Measurements from ENCODE around the gene PCNX1.

PCNX1 gene

GRCh38 chr14:70993931-70994330, 86.7 kb downstream of the PCNX1 start:
- DNase-seq (ENCODE audit: low spot score), result no peak
- no peak for TF ChIP-seq CTCF (IDR thresholded peaks at IDR 0.05; ENCODE audit: extremely low read depth, missing control alignments)

GRCh38 chr14:70995211-70995610, 88.0 kb downstream of the PCNX1 start:
- no peak for TF ChIP-seq CTCF (IDR thresholded peaks at IDR 0.05; ENCODE audit: extremely low read depth, missing control alignments)
- DNase-seq (ENCODE audit: low spot score), result no peak

GRCh38 chr14:70995671-70996070, 88.4 kb downstream of the PCNX1 start:
- no peak for DNase-seq (ENCODE audit: low spot score)
- no peak for TF ChIP-seq CTCF (IDR thresholded peaks at IDR 0.05; ENCODE audit: extremely low read depth, missing control alignments)

GRCh38 chr14:70999117-70999516, 91.9 kb downstream of the PCNX1 start:
- TF ChIP-seq CTCF (IDR thresholded peaks at IDR 0.05; ENCODE audit: extremely low read depth, missing control alignments), result no peak

GRCh38 chr14:71000091-71000490, 92.8 kb downstream of the PCNX1 start:
- no peak for DNase-seq (ENCODE audit: low spot score)
- no peak for TF ChIP-seq CTCF (IDR thresholded peaks at IDR 0.05; ENCODE audit: extremely low read depth, missing control alignments)

More at GRCh38 chr14:70999117-70999516, 91.9 kb downstream of the PCNX1 start:
- peak; percentile 12 for DNase-seq (ENCODE audit: low spot score)

GRCh38 chr14:71001742-71002141, 94.5 kb downstream of the PCNX1 start:
- DNase-seq (ENCODE audit: low spot score), result no peak
- no peak for TF ChIP-seq CTCF (IDR thresholded peaks at IDR 0.05; ENCODE audit: extremely low read depth, missing control alignments)

GRCh38 chr14:71003156-71003555, 95.9 kb downstream of the PCNX1 start:
- no peak for DNase-seq (ENCODE audit: low spot score)
- TF ChIP-seq CTCF (IDR thresholded peaks at IDR 0.05; ENCODE audit: extremely low read depth, missing control alignments), result no peak
